GM18870 (cell line): ENCODE measurements around the gene NT5M.
"Not testable (repeated sequence)": the region's sequence is repeated elsewhere in the genome, so short reads cannot be mapped to it uniquely, and the experiment has no call there.

ENCODE experiments used
- ATAC-seq: cut with Tn5 transposase; IDR thresholded peaks from one replicate; pipeline ENCODE4 v1.9.1; 2021; ENCODE audit warnings: moderate library complexity; ENCODE audit not compliant: unreplicated experiment

The NT5M gene

DNA sequence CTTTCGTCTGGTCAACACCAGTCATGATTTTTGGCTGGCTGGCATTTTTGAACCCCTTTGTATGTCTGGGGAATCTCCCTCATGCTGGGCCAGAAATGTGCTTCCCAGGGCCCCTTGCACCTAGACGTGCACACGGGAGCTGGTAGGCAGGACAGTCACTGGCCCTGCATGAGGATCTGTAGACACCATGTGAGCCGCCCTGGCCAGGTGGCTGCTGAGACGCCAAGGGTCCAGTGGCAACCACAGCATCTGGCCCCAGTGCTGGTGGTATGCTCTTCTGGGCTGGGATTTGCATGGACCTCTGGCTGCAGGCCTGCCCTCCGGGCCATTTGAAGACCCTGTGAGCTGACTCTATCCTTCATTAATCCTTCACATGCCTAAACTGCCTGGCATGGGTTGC, 67.5 kb downstream of the NT5M start:
- ATAC-seq: no peak

DNA sequence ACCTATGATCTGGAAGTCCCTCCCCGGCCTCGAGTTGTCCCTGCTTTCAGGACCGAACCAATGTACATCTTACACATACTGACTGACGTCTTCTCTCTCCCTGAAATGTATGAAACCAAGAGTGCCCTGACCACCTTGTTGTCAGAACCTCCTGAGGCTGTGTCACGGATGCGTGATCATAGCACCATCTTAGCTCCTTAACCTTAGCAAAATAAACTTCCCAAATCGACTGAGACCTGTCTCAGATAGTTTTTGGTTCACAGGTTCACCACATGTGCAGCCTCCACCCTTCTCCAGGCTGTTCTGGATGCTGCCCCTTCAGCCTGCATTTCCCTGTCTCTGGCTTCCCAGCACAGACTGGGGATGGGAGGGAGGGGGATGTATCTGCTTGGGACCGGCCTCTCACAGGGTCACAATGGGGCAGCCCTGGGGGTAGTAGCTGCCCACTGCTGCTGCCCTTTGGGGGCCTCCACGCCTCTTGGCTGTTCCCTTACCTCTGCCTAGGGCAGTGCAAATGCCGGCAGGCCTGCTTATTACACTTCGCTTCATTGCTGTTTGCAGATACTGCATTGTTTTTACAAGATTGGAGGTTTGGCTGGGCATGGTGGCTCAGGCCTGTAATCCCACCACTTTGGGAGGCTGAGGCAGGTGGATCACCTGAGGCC, 69.8 kb downstream of the NT5M start:
- ATAC-seq: no peak

DNA sequence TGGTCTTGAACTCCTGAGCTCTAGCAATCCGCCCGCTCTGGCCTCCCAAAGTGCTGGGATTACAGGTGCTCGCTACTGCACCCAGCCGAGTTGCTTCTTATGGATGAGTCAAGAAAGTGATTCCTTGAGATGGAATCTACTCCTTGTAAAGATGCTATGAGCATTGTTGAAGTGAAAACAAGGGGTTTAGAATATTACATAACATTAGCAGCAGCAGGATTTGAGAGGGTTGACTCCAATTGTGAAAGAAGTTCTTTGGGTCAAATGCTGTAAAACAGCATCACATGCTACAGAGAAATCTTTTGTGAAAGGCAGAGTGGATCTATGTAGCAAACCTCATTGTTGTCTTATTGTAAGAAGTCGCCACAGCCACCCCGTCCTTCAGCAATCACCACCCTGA, 72.7 kb downstream of the NT5M start:
- no peak for ATAC-seq

DNA sequence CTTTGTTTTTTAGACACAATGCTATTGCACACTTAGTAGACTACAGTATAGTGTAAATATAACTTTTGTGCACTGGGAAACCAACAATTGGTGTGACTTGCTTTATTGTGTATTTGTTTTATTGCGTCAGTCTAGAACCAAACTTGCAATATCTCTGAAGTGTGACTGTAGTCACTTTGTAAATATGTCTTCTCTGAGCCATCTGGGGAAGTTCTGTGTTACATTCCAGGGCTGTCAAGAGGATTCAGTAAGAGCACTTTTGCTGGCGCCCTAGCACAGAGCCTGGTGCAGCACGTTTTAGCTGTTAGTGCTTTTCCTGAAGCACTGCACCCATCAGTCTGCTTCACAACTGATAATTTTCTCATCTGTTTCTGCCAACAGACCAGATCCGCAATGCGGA, 73.2 kb downstream of the NT5M start:
- no peak for ATAC-seq

DNA sequence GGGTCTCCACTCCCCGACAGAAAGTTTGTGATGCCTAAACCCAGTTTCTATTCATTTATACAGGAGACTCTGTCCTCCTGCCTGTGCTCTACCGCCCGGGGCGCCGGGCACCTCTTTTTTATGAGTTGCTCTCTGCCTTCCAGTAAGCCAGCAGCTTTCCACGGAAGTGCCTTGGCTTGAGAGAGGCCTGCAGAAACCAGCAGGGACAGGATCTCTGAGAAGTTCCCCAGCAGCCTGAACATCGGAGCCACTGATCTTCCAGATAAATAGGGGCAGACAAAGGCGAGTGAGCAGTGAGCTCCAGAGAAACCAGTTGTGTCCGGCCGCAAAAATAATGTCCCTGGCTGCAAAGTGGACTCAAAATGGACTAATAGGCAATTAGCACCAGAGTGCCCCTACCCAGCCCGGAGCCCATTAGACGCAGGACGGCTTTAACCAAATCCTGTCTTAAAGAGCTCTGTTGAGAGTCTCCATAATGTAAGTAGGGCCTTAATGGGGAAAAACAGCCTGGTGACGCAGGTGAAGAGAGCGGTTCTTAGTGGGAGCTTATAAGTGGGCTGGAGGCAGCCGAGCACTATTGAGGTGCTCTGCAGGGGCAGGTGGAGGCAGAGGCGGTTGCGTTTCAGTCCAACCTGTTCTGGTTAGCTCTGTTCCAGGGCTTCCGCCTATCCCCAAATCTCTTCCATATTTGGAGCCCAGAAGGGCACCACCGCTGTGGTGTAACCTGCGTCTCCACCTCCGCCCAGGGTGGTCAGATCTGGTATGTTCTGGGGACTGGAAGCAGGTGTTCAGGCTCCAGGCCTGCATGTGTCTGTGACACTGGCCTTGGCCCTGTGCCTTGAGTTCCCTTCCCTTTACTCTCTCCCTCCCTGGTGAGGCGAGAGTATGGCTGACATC, 74.1 kb downstream of the NT5M start:
- ATAC-seq: no peak

DNA sequence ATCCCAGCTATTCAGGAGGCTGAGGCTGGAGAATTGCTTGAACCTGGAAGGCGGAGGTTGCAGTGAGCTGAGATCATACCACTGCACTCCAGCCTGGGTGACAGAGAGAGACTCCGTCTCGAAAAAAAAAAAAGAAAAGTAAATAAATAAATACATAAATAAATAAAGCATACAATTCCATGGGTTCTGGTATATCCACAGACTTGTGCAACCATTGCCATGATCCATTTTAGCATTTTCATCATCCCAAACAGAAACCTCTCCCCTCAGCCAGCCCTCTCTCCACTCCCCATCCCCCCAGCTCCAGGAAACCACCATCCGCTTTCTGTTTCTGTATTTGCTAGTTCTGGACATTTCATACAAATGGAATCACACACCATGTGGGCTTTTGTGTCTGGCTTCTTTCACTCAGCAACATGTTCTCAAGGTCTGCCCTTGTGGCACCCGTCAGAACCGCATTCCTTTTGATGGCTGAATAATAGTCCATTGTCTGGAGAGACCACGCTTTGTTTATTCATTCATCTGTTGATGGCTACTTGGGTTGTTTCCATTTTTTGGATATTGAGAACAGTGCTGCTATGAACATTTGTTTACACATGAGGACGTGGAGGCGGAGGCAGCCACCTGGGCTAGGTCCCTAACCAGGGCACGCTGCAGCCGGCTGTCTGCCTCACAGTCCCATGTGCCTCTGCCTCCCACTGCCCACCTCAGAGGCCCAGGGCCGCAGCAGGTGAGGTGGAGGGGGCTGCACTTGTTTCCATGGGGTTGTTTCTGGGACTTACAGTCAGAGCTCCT, 76.2 kb downstream of the NT5M start:
- ATAC-seq: no peak

DNA sequence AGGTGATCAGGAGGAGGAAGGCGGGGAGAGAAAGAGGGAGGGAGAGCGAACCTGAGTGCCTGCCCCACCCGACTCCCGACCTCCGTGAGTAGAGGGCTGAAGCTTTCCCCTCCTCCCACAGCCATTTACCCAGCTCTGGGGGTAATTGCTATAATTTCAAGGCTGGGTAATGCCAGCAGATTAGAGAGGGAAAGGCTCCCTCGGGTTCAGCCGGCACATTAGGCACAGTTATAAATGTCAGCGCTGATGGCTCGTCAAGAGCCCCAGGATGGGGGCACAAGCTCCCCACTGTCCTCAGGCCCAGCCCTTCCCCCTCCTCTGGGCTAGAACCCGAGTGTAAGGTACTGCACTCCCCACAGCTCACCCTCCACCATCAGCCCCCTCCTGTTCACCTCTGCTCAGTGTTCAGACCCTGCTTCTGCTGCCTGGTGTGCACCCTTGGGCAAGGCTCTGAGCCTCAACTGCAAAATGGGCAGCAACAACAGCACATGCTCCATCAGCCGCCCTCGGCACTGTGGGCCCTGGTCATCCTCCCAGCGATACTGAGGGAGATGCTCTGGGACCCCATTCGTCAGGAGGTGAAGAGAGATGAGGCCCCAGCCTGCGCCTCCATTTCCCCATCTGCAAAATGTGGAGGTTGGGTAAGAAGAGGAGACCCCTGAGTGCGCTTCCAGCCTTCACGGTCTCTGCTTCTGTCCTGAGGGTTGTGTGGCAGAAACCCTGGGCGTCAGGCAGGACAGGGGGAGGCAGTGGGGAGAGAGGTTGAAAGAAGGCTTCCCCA, 77.2 kb downstream of the NT5M start:
- ATAC-seq: no peak

DNA sequence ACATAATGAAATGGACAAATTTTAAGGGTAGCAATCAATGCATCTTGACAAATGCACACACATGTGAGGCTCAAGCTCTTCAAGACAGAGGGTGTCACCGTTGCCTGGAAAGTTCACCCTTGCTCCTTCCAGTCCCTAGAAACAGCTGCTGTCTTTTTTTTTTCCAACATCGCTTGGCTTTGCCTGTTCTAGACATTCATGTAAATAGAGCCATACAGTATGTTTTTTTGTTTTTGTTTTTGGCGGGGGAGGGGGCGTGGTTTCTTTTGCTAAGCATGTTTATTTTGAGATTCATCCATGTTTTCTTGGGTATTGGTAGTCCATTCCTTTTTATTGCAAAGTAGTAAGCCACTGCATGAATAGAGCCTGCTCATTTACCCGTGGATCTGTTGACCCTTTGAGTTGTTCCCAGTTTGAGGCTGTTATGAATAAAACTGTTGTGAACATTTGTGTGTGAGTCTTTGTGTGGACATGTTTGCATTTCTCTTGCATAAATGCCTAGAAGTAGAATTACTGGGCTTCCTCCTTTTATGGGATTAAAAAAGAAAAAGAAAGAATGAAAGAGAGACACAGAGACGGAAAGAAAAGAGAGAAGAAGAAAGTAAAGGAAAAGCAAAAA, 78.4 kb downstream of the NT5M start:
- ATAC-seq: no peak

DNA sequence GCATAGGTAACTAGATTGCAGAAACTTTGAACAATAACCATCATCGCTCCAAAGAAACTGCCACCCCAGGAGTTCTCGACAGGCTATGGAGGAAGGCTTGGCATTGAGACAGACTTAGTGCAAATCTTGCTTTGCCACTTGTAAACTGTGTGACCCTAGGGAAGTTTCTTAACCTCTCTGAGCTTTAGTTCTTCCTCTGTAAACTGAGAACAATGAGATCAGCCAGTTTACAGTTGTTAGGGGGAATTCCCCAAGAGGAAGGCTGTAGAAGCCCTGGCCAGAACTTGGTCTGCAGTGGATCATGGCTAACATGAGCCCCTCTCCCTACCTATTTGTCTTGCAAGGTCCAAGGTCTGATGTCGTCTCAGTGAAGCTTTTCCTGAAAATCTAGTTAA, 78.9 kb downstream of the NT5M start:
- ATAC-seq: no peak

DNA sequence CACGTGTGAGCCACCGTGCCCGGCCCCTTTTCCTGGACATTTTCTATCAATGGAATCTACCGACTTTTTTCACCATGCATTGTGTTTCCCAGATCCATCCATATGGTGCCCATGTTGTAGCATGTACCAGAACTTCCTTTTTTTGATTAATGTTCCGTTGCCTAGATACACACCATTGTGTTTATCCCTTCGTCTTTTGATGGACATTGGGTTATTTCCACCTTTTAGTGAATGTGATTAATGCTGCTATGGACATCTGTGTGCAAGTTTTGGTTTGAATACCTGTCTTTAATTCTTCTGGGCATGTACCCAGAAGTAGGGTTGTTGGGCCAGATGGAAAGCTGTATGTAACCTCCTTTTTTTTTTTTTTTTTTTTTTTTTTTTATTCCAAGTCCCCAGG, 79.8 kb downstream of the NT5M start:
- no peak for ATAC-seq

DNA sequence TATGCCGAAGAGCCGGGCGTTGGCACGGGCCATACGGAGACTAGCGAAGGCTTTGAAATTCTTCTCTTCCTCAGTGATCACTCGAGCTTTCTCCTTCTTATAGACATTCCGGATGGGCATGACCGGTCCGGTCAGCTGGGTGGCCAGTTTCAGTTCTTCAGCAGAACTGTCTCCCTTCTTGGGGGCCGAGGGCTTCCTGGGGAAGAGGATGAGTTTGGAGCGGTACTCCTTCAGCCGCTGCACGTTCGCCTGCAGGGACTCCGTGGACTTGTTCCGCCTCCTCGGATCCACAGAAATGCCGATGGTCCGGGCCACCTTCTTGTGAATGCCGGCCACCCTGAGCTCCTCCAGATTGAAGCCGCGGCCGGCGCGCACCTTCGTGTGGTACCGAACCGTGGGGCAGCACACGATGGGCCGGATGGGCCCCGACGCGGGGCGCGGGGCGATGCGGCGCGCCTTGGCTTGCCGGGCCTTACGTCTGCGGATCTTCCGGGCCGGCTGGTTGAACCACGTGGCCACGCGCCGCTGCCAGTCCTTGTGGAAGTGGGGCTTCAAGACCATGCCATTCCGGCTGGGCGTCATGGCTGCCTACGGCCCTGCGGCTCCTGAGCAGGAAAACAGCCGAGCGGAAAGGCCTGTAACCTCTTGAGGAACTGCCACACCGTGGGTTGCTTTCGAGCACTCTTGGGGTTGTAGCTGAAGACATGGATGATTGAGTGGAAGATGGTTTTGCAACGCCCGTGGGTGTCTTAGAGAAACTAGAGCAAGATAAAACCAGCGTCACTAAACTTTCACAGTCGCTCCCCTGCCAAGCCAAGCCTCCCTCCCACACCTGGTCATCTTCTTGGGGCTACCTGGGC, 80.5 kb downstream of the NT5M start:
- not testable (repeated sequence) for ATAC-seq

DNA sequence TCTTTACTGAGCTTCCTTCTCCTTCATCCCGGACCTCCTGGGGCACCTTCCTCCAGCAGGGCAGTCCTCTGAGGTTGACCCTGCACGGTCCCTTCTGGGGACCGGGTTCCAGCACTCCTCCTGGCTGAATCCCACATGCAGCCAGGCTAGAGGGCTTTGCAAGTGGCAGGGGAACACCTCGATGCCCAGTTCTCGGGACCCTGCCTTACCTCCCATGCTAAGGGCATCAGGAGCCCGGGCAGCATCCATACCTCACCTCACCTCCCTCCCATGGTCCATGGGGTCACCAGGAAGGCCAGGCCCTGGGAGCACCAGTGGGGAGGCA, 81.1 kb downstream of the NT5M start:
- no peak for ATAC-seq

DNA sequence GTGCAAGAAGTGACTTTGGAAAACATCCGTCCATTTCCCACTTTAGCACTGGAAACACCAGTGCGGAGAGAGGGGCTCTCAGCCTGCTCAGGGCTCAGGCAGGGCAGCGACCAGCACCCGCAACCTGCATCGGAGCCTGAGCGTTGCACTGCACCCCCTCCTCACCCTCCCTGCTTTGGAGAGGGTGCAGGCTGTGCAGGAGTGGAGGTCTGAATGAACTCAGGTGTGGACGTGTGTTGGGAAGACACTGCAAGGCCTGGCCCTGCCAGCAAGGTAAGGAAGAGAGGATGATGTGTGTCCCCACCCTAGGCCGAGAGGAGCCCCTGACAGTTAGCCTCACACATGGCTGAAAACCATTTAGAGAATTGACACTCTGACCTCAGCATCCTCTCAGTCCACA, 81.8 kb downstream of the NT5M start:
- ATAC-seq: no peak

DNA sequence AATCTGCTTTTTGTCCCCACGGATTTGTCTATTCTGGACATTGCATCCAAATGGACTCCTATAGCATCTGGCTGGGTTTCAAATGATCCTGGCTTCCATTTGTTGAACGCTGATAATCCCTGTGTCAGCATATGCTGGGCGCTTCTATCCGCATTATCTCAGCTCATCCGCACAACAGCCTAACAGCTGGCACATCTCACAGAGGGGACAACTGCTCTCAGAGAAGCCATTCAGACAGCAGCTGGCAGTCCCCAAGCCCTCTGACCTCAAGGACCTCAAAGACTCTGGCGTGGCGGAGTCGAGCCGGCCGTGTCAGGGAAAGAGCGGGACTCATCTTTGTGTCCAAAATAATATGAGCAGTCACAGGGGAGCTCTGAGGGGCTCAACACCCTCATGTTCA, 82.3 kb downstream of the NT5M start:
- ATAC-seq: no peak

DNA sequence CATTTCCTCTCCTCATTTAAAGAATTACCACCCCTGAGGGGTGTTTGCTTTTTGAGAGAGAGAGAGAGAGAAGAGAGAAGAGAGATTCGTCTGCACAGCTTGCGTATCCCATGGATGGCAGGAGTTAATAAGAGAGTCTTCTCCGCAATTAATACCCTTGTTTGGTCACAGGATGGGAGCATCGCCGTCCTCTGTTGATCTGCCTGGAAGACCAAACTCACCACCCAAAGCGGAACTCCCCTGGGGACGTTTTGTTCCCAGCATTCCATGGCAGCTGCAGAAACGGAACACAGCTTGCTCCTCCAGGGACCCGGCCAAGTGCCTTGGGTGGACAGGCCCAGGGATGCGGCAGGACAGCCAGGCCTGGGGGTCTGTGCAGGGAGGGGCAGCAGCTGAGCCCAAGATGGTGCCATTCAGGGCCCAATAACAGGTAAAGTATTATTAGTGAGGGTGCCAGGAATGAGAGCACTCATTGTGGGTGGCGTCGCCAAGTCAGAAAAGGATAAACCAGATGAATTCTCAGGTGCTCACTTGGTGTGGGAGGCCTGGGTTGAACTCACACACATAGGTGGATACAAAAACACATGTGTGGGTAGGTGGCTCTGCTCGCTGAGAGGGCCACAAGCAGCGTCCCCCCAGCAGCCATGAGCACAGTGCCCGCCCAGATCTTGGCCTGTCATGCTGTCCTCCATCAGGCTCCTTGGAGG, 83.1 kb downstream of the NT5M start:
- ATAC-seq: no peak

DNA sequence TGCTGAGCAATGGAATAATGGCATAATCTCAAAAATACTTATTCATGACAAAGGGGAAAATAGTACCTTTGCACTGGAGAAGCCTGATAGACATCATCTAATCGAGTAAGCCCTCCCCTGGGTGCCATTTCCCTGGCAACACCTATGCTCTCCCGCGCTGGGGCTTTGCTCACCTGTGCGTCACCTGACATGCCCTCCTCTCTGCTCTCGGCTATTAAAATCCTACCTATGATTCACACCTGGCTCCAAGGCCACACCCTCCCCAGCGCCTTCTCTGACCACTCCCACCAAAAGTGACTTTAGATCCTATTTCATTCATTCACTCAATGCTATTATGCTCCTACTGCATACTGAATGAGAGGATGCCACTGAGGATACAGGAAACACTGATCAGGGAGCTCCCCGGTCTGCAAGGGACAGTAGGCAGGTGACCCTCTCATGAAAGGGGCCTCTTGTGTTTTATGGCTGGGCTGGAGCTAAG, 83.9 kb downstream of the NT5M start:
- ATAC-seq: no peak

DNA sequence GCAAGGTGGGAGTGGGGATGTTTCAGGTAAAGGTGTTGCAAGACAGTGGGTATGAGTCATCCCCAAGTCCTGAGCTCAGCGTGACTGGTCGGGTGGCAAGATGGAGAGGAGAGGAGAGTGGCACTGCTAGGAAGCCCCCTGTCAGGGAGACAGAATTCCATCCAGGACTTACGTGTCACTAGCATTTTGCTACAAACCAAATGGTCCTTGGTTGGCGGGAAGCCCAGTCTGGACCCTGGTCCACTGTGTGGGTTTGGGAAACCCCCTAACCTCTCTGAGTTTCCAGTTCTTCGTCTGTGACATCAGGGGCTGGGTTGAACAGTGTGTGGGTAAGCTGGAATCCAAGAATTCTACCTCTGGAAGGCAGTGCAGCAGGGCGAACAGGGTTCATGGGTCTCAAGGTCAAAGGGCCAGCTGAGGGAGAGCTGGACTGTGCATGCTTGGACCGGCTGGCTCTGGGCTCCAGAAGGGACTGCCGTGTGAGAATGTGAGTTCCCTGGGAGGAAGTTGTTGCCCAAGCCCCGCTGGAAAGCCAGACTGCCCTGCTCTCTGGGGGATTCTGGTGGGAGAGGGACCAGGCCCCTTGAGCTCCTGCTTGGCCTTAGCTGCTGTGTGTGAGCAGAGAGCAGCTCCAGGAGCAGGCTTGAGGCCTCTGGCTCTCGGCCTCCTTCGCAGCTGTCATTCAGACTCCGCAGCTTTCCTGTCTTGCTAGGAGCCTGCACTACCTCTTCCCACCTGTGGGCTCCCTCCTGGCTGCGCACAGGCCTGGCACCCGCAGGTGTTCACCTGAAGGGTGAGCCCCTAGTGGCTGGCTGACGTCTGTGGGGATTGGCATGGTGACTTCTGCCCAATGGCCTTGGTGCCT, 84.6 kb downstream of the NT5M start:
- ATAC-seq: no peak
